Type B pancreatic cell (in vitro differentiated cells): Measurements from ENCODE around the gene AMPD3. TPM values are rescaled to one million over a fixed set of nuclear protein-coding genes. Genes with fewer than 3 reads are reported as not detected.

Experiments
- DNase-seq: peaks from one replicate; pipeline ENCODE4 v3.0.0; 2021; ENCODE audit warnings: mixed read lengths; ENCODE audit not compliant: unreplicated experiment; ENCODE audit errors: extremely low spot score
- H3K27ac Mint-ChIP-seq: 2 replicates; pipeline ENCODE4 v1.8.0; 2021; ENCODE audit warnings: mild to moderate bottlenecking, mixed read lengths
- H3K27me3 Mint-ChIP-seq: 2 replicates; pipeline ENCODE4 v1.8.0; 2021; ENCODE audit warnings: mixed read lengths
- H3K36me3 Mint-ChIP-seq: 2 replicates; pipeline ENCODE4 v1.8.0; 2021; ENCODE audit warnings: mixed read lengths
- H3K4me1 Mint-ChIP-seq: one replicate; pipeline ENCODE4 v1.8.0; 2021; ENCODE audit warnings: mixed read lengths; ENCODE audit not compliant: unreplicated experiment
- H3K4me3 Mint-ChIP-seq: 2 replicates; pipeline ENCODE4 v1.8.0; 2021; ENCODE audit warnings: mild to moderate bottlenecking, mixed read lengths
- H3K9me3 Mint-ChIP-seq: 2 replicates; pipeline ENCODE4 v1.8.0; 2021; ENCODE audit warnings: mixed read lengths
- CTCF ChIP-seq: fragments of 200-600 bp; sonication (generic); conservative IDR thresholded peaks from 2 replicates; pipeline ENCODE4 v1.5.0; 2021; ENCODE audit warnings: antibody characterized with exemption, mild to moderate bottlenecking
- total RNA-seq: library from RNA; stranded (reverse); gene quantifications from 2 replicates; pipeline ENCODE4 v1.2.1, GENCODE V29; 2021; ENCODE audit warnings: low replicate concordance

Gene AMPD3
- total RNA-seq, 1 donor from 2014 or later, result 7.0 TPM

- no peaks in the 10 kb centered on the region for H3K9me3 Mint-ChIP-seq
- DNase-seq, result peak; percentile 62
- H3K27me3 Mint-ChIP-seq, result no peaks in the 10 kb centered on the region
- peaks cover 22% of the 10 kb centered on the region for H3K4me1 Mint-ChIP-seq
- TF ChIP-seq CTCF, result no peak
- peaks cover 17% of the 10 kb centered on the region for H3K36me3 Mint-ChIP-seq
- no peak overlapping the region for H3K27ac Mint-ChIP-seq
- H3K4me3 Mint-ChIP-seq, result no peak overlapping the region
Observed at GRCh38 chr11:10487002-10487647, 32.1 kb downstream of the AMPD3 start.

- DNase-seq, result peak; percentile 39
- TF ChIP-seq CTCF, result no peak
- Mint-ChIP-seq H3K4me1 (peaks cover 22% of the 10 kb centered on the region), H3K4me3 (peak overlapping the region; percentile 13), H3K27me3 (no peaks in the 10 kb centered on the region), H3K27ac (peak overlapping the region; percentile 90), H3K9me3 (peaks cover 5% of the 10 kb centered on the region), H3K36me3 (peaks cover 26% of the 10 kb centered on the region)
Observed at GRCh38 chr11:10488121-10488933, 33.3 kb downstream of the AMPD3 start.

- TF ChIP-seq CTCF, result no peak
- Mint-ChIP-seq H3K9me3 (peaks cover 8% of the 10 kb centered on the region), H3K4me3 (no peak overlapping the region), H3K36me3 (peaks cover 29% of the 10 kb centered on the region), H3K4me1 (peaks cover 22% of the 10 kb centered on the region), H3K27me3 (no peaks in the 10 kb centered on the region), H3K27ac (peak overlapping the region; percentile 18)
- DNase-seq, result peak; percentile 54
Observed at GRCh38 chr11:10488934-10489691, 34.0 kb downstream of the AMPD3 start.

- peak; percentile 43 for DNase-seq
- Mint-ChIP-seq H3K4me3 (no peak overlapping the region), H3K27ac (peak overlapping the region; percentile 33)
Observed at GRCh38 chr11:10490032-10490397, 35.0 kb downstream of the AMPD3 start.

More at GRCh38 chr11:10490032-10490397, 35.0 kb downstream of the AMPD3 start:
- Mint-ChIP-seq H3K27me3 (no peaks in the 10 kb centered on the region), H3K9me3 (peaks cover 10% of the 10 kb centered on the region), H3K36me3 (peaks cover 35% of the 10 kb centered on the region), H3K4me1 (peaks cover 22% of the 10 kb centered on the region)
- TF ChIP-seq CTCF, result no peak
